COR-L47 (cell line): Measurements from ENCODE around the gene ARHGDIB.

Source experiments
- DNase-seq: peaks from one replicate; lab custom pipeline; 2025; lab: John Stamatoyannopoulos, UW

Gene ARHGDIB

DNA sequence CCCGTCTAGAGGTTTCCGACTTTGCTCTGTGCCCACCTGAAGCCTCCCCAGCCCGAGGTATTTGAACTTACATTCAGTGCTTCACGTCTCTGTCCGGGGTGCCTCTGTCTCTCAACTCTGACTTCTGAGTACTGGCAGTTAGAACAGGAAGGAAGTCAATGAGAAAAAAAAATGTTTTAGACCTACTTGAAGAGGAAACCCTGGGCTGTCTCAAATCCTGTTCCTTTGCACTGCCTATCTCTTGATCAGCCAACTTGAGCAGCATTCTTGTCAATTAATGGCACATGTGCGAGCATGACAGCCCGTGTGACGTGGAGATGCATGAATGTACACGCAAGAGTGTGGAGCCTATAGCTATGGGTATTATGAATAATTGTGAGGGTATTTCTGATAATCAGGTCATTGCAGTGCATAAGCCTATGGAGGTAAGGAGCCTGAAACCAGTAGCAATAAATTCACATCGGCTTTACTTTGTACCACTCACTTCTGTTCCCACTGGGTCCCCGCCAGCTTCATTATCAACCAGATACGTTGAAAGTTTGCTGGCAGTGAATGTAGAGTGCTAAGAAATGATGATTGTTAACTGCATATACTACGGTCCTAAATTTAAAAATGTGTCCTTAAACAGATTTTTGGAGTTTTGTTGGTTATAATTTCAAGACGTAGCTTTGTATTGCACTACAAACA, at the start of gene ARHGDIB:
ARHGDIB (minus strand) TSS at position 136 of the 687 bp plus-strand sequence. CDS start 10,889 bp downstream, outside the sequence.
- no peak for DNase-seq

DNA sequence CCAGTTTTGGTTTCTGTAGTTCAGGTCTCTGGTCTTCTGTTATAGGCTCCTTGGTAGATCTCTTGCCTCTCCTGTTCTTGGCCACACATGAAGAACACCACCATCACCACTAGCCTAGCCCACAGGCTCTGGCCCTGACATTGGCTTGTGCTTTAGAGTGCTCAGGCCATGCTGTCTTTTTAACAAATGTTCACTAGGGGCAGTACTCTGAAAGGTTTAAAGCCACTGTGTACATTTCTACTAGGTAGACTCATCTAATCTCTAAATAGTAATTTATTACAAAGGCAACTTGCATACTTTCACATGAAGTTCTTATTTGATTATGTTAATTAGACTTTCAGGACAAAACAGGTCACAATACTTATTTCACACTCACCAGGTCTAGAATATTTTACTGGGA, 49.8 kb upstream of the ARHGDIB start:
- no peak for DNase-seq

DNA sequence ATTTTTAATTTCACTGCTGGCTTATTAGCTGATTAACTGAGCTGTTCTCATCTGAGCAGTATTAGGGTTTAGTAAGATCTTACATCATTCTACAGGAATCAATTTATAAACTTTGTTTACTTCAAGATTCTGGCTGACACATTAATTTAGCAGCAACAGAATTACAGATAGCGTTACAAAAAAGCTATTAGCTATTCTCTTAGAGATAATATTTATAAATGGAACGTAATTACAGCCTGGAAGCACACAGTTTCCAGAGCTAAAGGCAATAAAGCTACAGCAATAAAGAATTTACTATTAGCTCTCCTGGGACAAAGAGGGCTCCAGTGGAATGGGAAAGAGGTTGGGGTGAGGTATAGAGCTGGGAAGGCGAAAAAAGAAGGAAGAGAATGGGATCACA, 46.1 kb upstream of the ARHGDIB start:
- DNase-seq = no peak

DNA sequence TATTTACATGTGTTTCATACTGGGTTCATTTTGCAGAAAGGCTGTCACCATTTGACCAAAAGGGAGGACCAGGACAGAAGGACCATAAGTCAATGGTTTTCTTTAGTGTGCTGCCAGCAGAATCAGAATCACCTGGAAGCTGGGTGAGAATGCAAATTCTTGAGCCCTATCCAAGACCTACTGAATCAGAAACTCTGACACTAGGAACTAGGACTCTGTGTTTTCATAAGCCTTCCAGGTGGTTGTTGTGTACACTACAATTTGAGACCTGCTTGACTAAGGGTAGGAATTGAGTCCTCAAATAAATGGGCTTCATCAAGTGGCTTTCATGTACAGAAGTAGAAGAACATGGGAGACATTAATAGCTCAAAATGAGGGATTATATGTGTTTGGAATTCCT, 43.7 kb upstream of the ARHGDIB start:
- DNase-seq = no peak

DNA sequence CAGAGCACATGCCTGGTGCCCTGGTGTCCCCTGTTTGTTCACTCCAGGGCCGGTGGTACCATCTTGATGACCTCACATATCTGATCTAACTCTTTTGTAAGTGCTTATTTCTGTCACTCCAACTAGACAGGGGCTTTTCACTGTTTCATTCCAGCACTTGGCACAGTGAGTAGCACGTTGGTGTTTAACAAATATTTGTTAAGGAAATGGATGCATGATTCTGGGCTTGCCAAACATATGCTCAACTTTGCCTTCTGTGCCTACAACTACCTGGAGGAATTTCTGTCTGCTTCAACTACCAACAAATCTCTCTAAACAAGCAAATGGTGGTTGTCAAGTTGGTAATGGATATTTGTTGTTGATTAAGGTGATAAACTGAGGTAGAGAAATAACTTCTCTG, 43.0 kb upstream of the ARHGDIB start:
- no peak for DNase-seq

DNA sequence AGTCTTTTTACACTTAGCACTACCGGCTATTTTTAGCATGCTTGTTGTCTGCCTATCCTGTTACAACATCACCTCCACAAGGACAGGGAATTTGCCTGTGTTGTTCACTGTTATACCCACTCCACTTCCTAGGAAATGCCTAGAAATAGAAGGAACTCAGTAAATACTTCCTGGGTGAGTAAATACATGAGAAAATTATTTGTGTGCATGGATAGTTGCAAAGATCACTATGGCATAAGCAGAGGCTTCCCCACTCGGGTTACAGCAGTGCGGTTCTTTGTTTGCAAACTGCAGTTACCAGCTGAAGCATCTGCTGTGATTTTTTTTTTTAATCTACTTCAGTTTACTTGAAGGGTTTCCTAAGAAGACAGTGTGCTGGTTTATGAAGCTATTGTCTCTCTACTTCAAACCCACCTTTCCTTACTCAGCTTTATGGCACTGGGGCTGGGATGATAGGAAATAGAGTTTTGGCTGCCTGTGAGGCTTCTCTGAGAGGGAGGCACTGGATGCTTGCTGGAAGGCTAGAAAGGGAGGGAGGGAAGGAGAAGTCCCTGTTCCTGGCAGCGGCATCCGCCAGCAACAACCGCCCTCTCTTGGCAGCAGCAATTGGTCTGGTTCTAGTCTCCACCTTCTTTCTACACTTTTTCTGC, 40.5 kb upstream of the ARHGDIB start:
- no peak for DNase-seq

DNA sequence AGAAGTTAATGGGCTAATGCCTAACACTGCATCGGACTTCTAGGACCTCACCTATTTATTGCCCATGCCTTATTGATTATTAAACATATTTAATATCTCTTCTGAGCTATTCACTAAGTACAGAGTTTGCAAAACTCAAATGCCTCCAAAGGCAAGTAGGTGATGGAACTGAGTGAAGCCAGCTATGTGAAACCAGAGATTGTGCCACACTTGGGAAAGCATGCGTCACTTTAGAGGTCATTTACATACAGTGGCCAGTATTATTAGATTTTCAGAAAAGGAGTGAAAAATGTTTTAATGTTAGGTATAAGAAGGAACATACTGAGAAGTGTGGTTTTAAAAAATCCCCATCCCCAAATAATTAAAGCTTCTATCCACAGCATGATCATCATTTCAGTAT, 39.2 kb upstream of the ARHGDIB start:
- no peak for DNase-seq

DNA sequence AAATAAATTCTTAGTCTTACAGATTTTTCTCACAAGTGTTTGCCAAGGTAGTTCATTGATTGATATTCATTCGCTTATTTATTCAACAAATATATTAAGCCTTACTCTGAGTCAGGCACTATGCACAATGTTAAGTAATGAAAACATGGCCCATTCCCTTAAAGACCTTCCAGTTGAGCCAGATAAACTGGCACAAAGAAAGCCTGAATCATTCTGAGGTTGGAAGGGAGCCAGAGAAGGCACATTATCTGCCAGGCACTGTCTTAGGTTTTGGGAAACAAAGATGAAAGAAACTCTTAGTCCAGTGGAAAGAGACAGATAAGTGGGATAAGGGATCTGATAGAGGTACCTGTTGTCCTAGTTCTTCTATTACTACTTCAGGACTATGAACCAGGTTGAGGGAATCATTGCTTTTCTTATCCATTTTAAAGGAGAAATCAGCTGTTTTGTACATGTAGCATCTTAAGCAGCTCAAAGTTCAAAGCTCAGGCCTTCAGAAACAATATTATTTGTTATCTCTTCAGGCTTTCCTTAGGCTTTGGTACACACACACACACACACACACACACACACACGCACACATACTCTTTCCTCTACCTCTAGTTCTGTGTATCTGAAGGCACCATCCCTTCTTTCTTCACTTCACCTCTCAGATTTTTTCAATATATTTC, 38.4 kb upstream of the ARHGDIB start:
- DNase-seq = no peak

DNA sequence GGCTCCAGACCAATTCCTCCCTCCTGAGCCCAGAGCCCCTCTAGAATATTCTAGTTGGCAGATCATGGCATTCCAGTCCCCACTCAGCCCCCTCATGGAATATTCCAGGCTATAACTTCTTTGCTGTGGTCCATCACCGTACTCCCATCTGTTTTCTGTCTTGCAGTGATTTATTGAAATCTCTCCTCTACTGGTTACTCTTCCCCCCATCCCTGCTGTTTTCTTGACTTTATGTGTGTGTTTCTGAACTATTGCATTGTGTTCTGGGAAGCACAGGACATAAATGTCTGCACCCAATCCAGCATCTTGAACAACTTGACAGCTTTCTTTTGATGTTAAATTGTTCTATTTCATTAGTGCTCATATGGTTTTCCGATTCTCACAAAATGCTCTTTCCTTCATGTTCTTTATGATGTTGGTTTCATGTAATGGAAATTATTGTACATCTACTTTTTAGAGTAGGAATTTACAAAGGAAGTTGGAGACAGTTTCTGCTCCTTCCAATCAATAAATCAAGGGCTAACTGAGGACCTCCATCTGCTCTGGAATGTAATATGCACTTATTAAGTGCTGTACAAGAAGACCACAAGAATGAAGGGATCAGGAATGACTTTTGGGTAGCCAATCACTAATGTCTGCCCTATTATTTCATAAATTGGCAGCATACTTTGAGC, 37.8 kb upstream of the ARHGDIB start:
- no peak for DNase-seq

DNA sequence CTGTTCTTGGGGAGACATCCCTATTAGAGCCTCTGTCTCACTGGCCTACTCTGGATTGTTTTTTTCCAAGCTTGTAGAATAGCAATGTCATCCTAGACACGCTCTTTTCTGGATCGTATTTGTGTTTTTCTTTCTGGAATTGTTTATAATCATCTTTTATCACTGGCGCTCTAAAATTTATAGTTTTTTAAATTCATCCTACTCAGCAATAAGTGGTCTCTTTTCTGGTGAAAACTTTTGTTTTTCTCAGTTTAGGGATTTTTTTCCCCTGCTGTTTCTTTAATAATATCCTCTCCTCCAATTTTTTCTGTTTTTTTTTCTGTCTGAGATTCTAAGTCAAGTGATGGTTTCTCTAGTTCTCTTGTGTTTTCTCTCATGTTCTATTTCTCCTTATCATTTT, 36.6 kb upstream of the ARHGDIB start:
- no peak for DNase-seq

DNA sequence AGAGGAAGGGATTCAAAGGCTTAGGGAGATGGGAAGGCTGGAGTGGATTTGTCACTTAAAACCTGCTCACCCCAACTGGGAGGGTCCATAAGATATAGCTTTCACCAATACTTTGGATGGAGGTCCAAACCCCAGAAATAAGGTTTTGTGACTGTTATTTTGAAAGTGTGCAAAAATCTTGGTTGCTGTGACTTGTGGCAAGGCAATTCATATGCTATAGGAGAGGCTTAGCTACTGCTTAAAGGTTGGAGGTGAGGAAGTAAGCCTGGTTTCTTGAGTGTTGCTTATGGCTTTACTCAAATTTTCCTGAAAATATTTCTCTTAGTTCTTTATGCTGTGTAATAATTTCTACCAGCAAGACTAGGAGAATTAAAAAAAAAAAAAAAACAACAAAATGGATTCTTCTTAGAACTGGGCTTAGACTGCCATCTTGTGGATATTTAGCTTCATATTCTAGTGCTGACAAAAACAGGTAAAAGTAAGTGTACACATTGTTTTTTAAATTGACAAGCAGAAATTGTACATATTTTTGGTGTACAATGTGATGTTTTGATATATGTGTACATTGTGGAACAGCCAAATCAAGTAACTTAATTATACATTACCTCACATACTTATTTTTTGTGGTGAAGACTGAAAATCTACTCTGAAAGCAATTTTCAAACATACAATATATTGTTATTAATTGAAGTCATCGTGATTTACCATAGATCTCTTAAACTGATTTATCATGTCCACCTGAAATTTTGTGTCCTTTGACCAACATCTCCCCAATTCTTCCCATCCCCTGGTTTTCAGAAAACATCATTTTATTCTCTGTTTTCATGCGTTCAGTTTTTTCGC, 34.4 kb upstream of the ARHGDIB start:
- peak; percentile 12 for DNase-seq

DNA sequence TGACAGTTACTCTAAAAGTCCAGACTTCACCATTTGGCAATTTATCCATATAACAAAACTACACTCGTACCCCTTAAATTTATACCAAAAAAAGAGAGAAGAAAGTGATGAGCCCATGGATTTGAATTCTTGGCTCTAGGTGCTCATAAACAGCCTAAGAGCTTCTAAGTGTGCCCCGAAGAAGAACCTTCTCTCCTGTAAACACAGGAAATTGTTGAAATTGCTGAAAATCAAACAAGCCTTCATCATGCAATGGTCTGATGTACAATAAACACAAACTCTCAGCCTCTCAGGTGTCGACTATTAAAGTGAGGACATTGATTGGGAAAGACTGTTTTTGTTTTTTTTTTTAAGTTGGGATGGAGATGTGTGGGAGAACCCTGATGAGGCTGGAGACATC, 33.2 kb upstream of the ARHGDIB start:
- DNase-seq = no peak

DNA sequence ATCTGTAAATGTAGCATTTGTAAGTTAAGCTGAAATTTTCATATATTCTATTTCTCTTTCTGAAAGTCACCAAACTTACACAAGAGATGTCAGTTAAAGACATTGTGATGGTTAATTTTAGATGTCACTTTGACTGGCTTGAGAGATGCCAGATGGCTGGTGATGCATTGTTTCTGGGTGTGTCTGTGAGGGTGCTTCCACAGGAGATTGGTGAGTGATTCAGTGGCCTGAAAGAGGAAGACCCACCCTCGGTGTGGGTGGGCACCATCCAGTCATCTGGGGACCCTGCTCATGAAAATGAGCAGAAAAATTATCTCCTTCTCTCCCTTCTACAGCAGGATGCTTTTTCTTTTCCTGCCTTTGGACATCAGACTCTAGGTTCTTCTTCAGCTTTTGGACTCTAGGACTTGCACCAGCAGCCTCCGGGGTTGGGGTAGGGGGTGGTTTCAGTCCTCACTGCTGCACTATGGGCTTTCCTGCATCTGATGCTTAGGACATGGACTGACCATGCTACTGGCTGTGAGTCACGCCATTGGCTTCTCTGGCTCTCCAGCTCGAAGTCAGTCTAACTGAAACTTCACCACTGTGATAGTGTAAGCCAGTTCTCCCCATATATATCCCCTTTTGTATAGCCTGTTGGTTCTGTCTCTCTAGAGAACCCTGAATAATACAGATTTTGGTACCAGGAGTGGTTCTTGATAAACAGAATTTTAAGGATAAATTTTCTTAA, 32.3 kb upstream of the ARHGDIB start:
- no peak for DNase-seq

DNA sequence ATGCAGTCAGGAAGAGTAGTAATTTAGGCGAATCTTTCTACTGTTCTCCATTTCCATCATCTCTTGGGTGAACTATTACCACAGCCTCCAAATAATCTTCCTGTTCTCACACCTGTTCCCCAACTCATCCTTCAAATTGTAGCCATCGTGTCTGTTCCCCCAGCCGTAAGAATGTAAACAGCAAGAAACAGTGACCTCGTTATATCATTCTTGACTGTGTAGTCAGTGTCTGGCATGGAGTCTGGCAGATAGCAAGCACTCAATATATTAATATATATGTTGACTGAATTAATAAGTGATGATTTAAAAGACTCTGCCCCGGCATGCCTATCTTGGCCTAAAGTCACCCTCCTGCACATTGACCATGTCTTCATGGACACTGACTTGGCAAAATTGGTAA, 31.7 kb upstream of the ARHGDIB start:
- no peak for DNase-seq

DNA sequence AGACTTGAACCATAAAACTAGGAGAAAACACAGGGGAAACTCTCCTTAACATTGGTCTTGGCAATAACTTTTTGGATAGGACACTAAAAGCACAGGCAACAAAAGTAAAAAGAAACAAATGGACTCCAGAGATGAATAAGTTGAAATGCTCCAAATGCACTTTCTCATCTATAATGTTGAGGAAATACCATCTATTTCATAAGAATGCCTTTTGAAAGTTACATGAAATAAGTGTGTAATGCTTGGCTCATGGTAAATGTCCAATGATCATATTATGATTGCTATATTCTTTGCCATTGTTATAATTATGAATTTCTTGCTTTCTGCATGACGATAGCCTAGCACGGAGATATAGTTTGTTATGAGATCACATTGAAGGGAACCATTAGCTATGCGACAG, 31.3 kb upstream of the ARHGDIB start:
- DNase-seq = no peak

DNA sequence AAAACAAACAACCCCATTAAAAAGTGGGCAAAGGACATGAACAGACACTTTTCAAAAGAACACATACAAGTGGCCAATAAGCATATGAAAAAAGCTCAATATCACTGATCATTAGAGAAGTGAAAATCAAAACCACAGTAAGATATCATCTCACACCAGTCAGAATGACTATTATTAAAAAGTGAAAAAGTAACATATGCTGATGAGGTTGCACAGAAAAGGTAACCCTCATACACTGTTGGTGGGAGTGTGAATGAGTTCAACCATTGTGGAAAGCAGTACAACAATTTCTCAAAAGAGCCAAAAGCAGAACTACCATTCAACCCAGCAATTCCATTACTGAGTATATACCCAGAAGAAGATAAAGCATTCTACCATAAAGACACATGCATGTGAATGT, 29.7 kb upstream of the ARHGDIB start:
- DNase-seq = no peak

DNA sequence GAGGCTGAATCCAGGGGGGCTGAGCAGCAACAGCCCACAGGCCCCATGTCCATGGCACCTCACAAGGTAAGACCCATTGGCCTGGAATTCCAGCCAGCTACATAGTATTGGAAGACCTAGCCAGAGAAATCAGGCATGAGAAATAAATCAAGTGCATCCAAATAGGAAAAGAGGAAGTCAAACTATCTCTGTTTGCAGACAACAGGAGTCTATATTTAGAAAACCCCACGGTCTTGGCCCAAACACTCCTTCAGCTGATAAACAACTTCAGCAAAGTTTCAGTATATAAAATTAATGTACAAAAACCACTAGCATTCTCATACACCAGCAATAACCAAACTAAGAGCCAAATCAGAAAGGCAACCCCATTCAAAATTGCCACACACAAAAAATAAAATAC, 28.4 kb upstream of the ARHGDIB start:
- no peak for DNase-seq

DNA sequence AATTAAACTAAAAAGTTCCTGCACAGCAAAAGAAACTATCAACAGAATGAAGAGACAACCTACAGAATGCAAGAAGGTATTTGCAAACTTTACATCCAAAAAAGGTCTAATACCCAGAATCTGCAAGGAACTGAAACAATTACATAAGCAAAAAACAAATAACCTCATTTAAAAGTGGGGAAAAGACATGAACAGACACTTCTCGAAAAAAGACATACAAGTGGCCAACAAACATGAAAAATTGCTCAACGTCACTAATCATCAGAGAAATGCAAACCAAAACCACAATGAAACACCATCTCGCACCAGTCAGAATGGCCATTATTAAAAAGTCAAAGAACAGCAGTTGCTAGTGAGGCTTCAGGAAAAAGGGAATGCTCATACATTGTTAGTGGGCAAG, 26.6 kb upstream of the ARHGDIB start:
- DNase-seq = no peak

DNA sequence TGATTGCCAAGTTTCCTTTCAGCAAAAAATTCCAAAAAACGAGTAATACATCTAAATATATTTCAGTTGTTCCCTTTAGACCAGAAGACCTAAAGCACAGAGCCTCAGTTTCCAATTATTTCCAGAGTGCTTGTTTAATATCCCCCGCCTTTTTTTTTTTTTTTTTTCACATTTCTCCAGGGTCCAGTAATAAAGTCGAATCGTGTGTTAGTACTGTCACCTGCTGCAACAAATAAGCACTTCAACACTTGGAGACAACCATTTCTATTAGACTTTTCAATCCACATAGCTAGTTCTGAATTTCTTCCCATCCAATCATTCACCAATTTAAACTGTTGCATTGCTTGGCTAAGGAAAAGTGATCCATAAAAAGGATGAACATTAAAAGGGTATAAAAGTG, 25.0 kb upstream of the ARHGDIB start:
- no peak for DNase-seq

DNA sequence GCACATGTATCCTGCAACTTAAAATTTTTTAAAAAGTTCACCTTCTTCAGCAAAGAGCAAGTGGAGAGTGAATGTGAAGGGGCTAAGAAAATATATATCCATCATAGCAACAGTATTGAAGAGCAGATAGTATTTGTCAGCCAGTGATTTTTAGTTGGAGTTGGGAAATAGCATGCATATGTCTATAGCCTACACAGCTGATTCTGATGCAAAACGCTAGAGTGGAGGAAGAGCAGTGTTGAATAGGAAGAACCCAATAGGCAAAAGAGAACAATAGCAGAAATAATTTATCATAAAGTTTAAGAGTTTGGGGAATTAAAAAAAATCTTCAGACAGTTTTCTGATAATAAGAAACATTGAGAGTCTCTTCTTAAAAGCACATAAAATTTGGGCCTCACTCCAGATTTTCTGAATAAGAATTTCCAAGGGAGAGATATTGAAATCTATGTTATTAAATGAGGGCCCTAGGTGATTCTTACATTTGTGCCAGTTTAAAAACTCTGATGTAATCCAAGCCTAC, 23.4 kb upstream of the ARHGDIB start:
- no peak for DNase-seq

DNA sequence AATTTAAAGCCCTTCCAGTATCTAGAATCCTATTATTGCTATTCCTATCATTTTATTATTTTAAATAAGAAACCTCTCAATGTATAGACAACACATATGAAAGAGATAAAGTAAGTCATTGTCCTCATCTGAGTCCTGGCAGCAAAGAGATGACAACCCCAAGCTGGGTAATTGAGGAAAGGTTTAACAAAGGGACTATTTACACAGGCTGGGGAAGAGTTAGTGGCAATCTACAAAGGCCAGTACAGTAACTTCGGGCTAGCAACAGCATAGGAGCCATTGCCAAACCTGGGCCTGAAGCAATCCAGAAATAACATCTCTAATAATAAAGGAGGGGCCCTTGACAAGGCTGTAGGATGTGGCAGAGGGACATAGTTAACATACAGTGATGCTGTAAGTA, 22.6 kb upstream of the ARHGDIB start:
- DNase-seq = no peak
